ENCODE results near the gene USH2A. TPM values are rescaled to one million over a fixed set of nuclear protein-coding genes. Genes with fewer than 3 reads are reported as not detected.

Gene USH2A
- total and polyA plus RNA-seq, 8 donors = 0.03 to 0.28 (median 0.06) TPM

GRCh38 chr1:215682232-215682631, 741.0 kb downstream of the USH2A start:
- 8 to 15% methylated on average over 2 of the region's 2 CpGs for WGBS, 2 donors
- no peak for FAIRE-seq

GRCh38 chr1:215681041-215681440, 742.2 kb downstream of the USH2A start:
- Histone ChIP-seq H3K4me1 (no peaks in the 10 kb centered on the region), H3K27ac (no peak overlapping the region), H3K9me3 (no peaks in the 10 kb centered on the region), H3K27me3 (no peaks in the 10 kb centered on the region), H3K36me3 (no peaks in the 10 kb centered on the region), H3K4me3 (no peak overlapping the region)
- intact Hi-C loops (cut with DNase I) = no loop called here
- DNase-seq = no peak
- no peak for ATAC-seq
- TF ChIP-seq CTCF (IDR thresholded peaks at IDR 0.05) = no peak
- FAIRE-seq = no peak
- WGBS, 2 donors = 34 to 58% methylated on average over 2 of the region's 2 CpGs

More at GRCh38 chr1:215682232-215682631, 741.0 kb downstream of the USH2A start:
- H3K4me1 ChIP-seq = no peaks in the 10 kb centered on the region
- intact Hi-C loops (cut with DNase I) = no loop called here
- no peak overlapping the region for H3K4me3 ChIP-seq
- H3K27me3 ChIP-seq = no peaks in the 10 kb centered on the region
- DNase-seq (no peak), ATAC-seq (peak in 3 of 4 donors; percentile 73 to 81 (median 75))
- H3K27ac ChIP-seq = no peak overlapping the region
- no peaks in the 10 kb centered on the region for H3K36me3 ChIP-seq
- TF ChIP-seq CTCF (IDR thresholded peaks at IDR 0.05) = peak in 1 of 4 donors; percentile 11
- no peaks in the 10 kb centered on the region for H3K9me3 ChIP-seq

DNA sequence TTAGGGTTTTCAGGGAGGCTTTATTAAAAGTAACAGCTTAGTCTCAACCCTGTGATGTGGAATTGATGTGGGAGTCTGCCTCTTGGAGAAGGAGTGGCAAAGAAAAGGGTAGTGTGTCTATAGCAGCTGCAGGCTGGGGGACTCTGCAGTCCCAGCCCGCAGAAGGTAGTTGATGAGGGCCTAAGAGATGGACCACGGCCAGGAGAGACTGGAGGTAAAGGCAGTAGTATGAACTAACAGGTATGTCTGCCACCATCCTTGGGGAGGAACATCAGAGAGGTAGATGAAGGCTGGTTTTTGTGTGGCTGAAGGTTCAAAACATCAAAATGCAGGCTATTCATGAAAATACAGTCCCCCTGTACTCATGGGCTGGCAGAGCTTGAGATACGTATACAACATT, 744.0 kb downstream of the USH2A start:
- Histone ChIP-seq H3K4me3 (no peak overlapping the region), H3K9me3 (no peaks in the 10 kb centered on the region), H3K27me3 (no peaks in the 10 kb centered on the region), H3K36me3 (no peaks in the 10 kb centered on the region), H3K27ac (no peak overlapping the region), H3K4me1 (no peaks in the 10 kb centered on the region)
- FAIRE-seq = no peak
- WGBS, 2 donors = 68 to 83% methylated on average over 3 of the region's 3 CpGs
- ATAC-seq = no peak
- DNase-seq = no peak
- intact Hi-C loops (cut with DNase I) = no loop called here
- TF ChIP-seq CTCF (IDR thresholded peaks at IDR 0.05) = no peak

- DNase-seq = no peak
These were observed 746.1 kb downstream of the USH2A start for GRCh38 chr1:215677112-215677511.

More at GRCh38 chr1:215677112-215677511, 746.1 kb downstream of the USH2A start:
- intact Hi-C loops (cut with DNase I) = no loop called here
- Histone ChIP-seq H3K4me3 (no peak overlapping the region), H3K36me3 (no peaks in the 10 kb centered on the region), H3K4me1 (no peaks in the 10 kb centered on the region), H3K9me3 (no peaks in the 10 kb centered on the region), H3K27ac (no peak overlapping the region), H3K27me3 (no peaks in the 10 kb centered on the region)
- no peak for TF ChIP-seq CTCF (IDR thresholded peaks at IDR 0.05)
- WGBS, 2 donors = 56 to 68% methylated on average over 4 of the region's 4 CpGs
- FAIRE-seq (no peak), ATAC-seq (no peak)

All from pancreas (tissue), 10 donors.